ENCODE results near the gene RSF1.
A peak's percentile ranks its signal among the peaks of the same experiment; 100 is the strongest.
"Not testable (repeated sequence)": the region's sequence is repeated elsewhere in the genome, so short reads cannot be mapped to it uniquely, and the experiment has no call there.

RSF1 gene, protein sequence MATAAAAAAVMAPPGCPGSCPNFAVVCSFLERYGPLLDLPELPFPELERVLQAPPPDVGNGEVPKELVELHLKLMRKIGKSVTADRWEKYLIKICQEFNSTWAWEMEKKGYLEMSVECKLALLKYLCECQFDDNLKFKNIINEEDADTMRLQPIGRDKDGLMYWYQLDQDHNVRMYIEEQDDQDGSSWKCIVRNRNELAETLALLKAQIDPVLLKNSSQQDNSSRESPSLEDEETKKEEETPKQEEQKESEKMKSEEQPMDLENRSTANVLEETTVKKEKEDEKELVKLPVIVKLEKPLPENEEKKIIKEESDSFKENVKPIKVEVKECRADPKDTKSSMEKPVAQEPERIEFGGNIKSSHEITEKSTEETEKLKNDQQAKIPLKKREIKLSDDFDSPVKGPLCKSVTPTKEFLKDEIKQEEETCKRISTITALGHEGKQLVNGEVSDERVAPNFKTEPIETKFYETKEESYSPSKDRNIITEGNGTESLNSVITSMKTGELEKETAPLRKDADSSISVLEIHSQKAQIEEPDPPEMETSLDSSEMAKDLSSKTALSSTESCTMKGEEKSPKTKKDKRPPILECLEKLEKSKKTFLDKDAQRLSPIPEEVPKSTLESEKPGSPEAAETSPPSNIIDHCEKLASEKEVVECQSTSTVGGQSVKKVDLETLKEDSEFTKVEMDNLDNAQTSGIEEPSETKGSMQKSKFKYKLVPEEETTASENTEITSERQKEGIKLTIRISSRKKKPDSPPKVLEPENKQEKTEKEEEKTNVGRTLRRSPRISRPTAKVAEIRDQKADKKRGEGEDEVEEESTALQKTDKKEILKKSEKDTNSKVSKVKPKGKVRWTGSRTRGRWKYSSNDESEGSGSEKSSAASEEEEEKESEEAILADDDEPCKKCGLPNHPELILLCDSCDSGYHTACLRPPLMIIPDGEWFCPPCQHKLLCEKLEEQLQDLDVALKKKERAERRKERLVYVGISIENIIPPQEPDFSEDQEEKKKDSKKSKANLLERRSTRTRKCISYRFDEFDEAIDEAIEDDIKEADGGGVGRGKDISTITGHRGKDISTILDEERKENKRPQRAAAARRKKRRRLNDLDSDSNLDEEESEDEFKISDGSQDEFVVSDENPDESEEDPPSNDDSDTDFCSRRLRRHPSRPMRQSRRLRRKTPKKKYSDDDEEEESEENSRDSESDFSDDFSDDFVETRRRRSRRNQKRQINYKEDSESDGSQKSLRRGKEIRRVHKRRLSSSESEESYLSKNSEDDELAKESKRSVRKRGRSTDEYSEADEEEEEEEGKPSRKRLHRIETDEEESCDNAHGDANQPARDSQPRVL (N-terminal part only)

DNA sequence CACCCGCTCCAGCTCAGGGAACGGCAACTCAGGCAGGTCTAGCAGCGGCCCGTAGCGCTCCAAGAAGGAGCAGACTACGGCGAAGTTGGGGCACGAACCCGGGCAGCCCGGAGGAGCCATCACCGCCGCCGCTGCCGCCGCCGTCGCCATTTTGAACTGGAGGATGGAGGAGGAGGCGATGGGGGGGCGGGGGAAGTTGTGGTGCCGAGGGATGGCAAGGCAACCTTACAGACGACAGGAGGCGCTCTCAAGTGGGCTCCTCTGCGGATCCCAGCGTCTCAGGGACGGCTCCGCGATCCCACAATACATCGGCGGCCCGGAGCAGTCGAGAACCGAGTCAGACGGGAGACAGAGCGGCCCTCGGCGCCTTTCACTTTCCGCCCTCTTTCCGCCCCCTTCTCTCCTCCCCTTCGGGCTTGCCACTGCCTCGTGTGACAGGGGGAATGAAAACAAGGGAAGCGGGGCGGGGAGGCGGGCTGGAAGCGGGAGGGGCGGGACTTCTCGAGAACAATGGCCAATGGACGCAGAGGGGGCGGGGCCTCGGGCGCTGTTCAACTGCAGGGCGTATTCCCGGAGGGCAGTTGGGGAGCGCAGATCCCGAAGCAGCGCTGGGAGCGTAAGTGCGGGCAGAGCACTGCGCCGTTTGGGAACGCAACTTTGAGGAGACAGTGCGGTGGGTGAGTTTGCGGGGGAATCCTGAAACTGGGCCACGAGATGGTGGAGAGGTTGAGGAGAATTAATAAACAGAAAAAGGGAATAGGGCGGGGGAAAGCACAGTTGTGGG is at the start of gene RSF1, which contains the start of gene AAMDC:
Gene RSF1 (minus strand): TSS at position 158 of the 784 bp plus-strand sequence. CDS start 8 bp downstream, at position 150.
Gene AAMDC (plus strand): TSS at position 580 of the 784 bp plus-strand sequence. CDS start 21,353 bp downstream, outside the sequence.
- DNase-seq = peak; percentile 98

DNA sequence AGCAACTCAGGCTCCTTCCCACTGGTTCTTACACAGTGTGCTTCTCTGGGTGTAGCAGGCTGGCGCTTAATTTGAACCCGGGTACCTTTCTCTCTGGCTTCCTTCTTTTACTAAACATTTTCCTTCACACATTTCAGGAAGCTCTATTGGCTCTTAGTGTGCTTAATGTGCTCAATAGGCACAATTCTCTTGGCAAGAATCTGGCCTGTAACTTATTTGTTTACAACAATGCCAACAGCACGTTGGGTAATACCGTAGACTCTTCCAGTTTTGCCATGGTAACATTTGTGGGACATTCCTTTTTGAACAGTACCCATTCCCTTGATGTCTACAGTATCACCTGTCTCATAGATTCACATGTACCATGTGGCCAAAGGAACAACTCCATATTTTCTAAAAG is 48.2 kb upstream of the RSF1 start:
- DNase-seq = no peak

DNA sequence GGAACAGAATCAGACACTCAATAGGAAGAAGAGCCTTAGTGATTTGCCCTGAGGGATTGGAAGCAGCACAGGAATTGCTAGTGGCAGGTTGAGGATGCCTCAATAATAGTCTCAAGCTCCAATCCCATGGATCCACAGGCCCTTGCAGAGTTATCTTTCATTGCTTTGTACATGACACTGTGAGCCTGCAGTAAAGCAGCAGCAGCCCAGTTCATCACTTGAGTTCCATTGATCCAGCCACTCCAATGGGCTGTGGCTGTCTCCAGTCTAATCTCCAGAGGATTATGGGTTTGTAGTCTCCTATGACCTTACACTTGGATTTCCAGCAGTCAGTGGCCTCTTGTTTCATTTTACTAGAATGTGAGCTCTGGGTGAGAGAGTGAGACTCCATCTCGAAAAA is 45.8 kb upstream of the RSF1 start:
- DNase-seq = no peak

DNA sequence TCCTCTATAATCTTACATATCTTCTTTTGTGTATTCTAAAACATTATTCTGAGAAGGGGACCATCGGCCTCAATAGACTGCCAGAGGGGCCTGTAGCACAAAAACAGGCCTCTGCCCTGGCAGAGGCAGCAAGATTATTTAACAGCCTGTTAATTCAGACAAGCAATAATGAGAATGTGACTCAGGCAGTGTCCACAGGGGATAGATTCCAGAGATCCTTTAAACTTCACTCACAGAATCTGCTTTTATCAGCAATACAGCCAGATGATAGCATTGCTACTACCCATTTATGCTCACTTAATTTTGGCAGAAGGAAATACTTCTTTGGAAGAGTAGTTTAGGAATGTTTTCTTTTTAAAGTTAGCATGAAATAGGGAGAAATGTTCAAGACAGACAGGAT is 45.3 kb upstream of the RSF1 start:
- no peak for DNase-seq

DNA sequence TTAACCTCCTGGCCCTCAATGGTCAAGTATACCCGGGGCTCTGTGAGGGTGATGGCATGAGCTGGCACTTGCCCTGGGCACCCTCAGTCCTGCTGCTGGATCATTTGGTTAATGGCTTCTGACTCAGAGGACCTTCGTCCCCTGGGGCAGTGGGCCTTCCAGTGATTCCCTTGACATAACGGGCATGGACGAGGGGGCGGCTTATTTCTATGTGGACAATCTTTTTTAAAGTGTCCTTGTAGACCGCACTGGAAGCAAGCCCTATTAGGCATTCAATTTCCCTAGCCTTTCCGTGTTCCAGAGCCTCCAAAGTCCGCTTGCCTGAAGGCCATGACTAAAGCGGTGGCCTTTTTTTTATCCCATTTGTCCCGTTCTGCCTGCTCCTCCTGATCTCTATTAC is 40.9 kb upstream of the RSF1 start:
- DNase-seq = not testable (repeated sequence)

DNA sequence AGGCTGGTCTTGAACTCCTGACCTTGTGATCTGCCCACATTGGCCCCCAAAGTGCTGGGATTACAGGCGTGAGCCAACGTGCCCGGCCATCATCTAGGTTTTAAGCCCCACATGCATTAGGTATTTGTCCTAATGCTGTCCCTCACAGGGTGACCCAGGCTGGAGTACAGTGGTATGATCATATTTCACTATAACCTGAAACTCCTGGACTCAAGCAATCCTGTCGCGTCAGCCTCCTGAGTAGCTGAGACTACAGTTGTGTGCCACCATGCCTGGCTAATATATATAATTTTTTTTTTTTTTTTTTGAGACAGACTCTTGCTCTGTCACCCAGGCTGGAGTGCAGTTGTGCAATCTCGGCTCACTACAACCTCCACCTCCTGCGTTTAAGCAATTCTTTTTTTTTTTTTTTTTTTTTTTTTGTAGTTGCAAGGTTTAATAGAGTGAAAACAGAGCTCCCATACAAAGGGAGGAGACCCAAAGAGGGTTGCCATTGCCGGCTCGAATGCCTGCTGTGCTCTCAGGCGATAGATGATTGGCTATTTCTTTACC is 37.5 kb upstream of the RSF1 start:
- DNase-seq = not testable (repeated sequence)

DNA sequence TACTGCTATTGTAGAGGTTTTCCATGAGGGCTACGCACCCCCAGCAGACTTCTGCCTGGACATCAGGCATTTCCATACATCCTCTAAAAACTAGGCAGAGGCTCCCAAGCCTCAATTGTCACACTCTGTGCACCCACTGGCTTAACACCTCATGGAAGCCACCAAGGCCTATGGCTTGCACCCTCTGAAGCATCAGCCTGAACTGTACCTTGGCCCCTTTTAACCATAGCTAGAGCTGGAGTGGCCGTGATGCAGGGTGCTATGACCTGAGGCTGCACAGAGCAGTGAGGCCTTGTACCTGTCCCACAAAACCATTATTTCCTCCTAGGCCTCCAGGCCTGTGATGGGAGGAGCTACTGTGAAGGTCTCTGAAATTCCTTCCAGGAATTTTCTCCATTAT is 34.3 kb upstream of the RSF1 start:
- DNase-seq = no peak

DNA sequence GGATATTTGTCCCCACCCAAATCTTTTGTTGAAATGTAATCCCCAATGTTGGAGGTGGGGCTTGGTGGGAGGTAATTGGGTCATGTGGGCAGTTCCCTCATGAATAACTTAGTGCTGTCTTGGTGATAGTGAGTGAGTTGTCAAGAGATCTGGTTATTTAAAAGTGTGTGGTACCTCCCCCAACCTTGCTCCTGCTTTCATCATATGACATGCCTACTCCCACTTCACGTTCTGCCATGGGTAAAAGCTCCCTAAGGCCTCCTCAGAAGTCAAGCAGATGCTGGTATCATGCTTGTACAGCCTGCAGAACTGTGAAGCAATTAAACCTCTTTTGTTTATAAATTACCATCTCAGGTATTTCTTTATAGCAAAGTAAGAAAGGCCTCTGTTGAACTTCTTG is 31.0 kb upstream of the RSF1 start:
- DNase-seq = no peak

DNA sequence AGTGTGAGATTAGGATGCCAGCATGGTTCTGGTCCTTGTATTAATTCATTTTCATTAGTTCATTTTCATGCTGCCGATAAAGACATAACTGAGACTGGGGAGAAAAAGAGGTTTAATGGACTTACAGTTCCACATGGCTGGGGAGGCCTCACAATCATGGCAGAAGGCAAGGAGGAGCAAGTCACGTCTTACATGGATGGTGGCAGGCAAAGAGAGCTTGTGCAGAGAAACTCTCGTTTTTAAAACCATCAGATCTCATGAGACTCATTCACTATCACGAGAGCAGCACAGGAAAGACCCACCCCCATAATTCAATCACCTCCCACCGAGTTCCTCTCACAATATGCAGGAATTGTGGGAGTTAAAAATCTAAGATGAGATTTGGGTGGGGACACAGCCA is 23.2 kb upstream of the RSF1 start:
- DNase-seq = not testable (repeated sequence)

DNA sequence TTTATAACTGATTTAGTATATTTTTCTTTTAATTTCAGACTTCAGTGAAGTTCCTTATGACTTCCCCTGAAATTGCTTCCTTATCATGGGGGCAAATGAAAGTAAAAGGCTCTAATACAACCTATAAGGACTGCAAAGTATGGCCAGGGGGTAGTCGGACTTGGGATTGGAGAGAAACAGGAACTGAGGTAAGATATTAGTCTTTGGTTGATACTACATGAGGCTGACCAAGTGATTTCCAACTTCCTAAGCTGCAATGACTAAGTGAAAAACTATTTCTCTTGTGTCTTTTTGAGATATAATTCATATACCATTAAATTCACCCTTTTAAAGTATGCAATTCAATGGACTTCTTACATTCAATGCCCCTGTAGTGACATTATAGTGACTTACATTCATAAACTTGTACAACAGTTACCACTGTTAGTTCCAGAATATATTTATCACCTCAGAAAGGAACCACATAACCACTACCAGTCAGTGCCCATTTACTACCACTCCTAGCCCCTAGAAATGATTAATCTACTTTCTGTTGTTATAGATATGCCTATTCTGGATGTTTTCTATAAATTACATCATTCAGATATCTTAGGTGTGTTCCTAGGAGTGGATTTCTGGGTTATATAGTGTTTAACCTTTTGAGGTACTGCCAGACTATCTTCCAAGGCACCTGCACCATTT is 22.1 kb upstream of the RSF1 start:
- no peak for DNase-seq

DNA sequence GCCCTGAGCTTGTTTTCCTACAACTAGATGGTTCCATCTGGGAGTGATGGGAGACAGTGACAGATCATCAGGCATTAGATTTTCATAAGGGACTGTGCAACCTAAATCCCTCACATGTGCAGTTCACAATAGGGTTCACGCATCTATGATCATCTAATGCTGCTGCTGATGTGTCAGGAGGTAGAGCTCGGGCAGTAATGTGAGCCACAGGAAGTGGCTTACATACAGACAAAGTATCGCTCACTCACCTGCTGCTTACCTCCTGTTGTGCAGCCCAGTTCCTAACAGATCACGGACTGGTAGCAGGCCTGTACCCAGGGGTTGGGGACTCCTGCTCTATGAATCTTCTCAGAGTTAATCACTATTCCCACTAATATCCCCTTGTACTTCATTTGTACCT is 12.8 kb upstream of the RSF1 start:
- no peak for DNase-seq

DNA sequence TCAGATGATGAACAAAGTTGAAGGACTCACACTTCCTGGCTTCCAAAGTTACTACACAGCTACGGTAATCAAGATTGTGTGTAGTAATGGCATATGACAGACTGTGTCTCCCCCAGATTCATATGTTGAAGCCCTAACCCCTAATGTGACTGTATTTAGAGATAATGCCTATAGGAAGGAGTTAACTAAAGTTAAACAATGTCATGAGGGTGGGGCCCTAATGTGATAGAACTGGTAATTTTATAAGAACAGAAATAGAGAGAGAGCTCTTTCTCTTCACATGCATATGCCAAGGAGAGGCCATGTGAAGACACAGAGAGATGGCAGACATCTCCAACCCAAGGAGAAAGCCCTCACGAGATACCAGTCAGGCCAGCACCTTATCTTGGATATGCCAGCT is 8.4 kb upstream of the RSF1 start:
- DNase-seq = no peak

DNA sequence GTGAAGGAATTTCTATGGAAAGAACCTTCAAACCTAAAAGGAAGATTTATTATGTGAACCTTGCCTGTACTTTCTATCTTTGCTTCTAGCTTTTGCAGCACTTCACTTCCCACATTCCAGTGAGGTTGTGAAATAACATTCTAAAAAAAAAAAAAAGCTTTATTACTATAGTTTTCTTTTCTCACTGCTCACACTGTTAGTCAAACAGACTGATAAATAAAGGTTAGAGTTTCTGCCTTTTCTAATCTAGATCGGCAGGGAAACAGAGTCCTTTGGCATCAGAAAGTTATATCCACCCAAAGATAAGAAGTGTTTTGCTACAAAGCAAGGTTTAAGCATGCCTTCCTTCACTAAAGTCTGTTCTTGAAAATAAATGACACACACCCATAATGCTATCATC is 3.3 kb upstream of the RSF1 start:
- no peak for DNase-seq

DNA sequence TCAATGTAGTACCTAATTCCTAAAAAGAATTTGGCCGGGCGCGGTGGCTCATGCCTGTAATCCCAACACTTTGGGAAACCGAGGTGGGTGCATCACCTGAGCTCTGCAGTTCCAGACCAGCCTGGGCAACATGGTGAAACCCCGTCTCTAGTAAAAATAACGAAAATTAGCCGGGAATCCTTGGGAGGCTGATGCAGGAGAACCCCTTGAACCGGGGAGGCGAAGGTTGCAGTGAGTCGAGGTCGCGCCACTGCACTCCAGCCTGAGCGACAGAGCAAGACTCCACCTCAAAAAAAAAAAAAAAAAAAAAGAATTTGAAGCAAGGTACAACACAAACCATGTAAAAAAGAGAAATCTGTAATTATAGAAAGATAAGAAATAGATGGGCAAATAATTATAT is 1.6 kb upstream of the RSF1 start:
- DNase-seq = not testable (repeated sequence)

DNA sequence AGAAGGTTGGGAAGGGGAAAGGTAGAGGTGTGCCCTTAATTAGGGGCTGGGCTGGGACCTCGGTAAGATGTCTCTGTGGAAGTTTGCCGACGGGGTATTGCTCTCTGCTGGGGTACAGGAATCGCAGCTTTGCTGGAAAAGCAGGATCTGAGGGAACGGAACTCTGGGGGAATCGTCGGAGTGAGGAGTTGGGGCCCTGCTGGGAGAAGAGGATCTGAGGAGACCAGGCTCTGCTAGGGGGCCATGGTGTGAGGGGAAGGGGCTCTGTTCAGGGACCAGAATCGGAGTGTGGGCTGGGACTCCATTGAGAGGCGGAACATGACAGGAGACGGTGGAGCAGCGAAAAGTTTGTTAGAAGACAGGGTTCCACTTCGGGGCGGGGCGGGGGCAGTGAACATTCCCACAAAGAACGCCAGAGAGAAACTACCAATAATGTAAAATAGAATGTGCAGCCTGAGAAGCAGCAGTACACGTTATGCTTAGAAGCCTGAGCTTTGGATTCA is 878 bp upstream of the RSF1 start:
- peak; percentile 3 for DNase-seq

DNA sequence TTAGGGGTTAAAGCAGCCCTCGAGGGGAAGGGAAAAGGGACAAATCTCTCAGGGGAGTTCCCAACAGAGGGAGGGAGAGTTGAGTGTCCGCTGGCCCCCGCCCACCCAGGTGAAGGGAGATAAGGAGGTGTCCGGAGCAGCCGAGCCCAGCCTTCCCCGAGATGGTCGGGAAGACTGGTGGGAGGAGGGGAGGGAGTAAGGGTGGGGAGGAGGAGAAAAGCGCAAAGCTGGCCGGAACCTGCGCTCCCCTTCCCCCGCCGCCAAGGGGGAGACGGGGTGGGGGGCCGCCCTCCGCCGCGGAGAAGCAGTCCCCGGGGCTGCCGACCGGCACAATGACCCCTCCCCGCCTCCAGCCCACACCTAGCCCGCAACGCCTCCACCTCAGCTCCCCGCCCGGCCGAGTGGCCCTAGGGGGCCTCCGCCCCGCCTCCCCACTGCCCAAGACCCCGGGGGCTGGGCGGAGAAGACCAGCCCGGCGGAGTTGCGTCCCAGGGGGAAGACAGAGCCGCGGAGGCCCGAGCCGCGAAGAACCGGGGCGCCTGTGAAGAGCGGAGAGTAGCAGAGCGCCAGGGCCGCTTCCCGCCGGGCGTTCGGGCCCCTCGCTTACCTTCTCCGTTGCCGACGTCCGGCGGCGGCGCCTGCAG is 479 bp downstream of the RSF1 start:
- DNase-seq = peak; percentile 43

DNA sequence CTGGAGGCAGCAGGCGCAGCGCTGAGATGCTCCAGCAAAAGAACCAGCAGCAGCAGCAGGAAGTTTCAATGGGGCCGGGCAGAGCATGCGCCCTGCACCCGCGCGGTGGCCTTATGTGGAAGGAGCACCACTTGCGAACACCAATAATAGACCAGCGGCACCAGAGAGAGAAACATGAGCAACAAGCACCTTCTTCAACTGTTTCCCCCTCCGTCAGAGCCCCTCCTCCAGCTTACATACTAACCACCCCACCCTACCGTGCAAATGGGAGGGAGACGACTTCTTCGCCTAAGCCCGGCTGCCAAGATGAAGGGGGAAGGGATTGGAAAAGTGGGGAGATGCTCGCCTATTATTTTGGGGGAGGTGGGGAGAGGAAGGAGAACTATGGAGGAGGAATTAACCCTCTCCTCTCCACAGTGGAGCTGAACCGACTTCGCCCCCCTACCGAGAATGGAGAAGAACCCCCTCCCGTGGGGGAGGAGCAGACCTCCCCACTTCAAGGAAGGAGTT is 1.1 kb downstream of the RSF1 start:
- peak; percentile 86 for DNase-seq

DNA sequence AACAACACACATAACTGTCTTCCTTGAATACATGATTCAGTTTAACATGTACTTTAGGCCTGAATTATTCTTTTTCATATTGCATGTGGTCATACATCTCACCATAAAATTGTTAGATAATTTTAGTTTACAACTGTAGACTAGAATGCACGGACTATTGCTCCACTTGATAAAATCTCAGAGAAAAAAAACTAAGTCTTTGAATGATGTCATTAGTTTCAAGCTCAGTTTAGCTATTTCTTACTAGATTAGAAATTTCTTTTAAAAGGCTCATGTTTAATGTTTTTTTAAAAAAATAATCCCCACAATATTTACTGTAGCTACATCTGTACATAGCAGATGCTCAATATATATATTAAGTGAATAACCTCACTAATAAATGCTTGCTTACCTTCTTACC is 5.1 kb downstream of the RSF1 start:
- DNase-seq = no peak

DNA sequence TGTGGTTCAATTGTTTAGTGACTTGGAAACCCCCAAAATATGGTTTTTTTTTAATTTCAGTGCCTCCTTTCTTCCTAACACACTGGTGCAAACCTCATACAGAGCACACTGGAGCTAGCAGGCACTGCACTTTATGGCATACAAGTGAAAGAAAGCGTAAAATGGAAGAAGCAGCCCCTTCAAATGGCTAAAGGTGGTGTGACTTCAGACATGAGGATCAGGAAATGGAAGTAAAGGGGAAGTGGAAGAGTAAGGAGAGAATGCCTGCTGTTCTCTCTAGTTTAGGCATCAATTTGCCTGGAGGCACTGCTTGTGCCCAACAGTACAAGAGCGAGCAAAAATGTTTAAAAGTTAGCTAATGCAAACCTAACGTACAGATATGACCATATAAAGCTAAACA is 5.7 kb downstream of the RSF1 start:
- DNase-seq = no peak

DNA sequence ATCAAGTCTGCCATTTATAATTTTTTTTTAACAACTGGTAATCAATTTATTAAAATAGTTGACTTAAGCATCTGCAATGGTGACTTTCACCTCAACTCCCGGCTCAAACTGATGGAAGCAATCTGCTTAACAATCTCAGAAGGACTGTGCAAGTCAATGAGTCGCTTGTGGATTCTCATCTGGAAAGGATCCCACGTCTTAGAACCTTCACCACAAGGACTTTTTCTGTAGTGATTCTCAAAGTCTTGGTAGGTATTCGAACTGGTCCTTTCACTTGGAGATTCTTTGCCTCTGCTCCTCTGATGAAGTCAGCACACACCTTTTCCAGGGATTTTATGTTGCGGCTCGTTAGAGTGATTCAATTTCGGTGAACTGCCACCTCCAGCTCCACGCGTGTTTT is 7.3 kb downstream of the RSF1 start:
- no peak for DNase-seq
